ENCODE results near the gene CHST13.
"Not testable (repeated sequence)": the region's sequence is repeated elsewhere in the genome, so short reads cannot be mapped to it uniquely, and the experiment has no call there.

The CHST13 gene

DNA sequence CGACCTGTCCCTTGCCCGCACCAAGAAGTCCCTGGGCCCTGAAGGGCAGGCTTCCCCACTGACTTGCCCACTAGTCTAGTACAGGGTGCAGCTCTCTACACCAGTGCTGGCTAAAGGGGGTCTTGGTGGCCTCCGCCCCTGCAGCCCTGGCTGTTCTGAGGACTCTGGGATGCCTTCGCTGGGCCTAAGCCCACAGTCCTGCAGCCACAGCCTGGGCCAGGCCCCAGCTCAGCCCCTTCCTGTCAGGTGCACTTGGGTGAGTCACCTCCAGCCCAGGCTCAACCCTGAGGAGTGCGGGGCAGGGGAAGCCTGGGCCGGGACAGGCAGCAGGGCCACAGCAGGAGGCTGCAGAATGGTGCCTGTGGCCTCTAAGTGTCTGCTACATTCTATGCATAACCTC lies 33.8 kb downstream of the CHST13 start:
- no peak for DNase-seq

GRCh38 chr3:126558336-126559071 lies 34.5 kb downstream of the CHST13 start, which contains the start of gene C3orf22:
C3orf22 (minus strand) TSS chr3:126558932; CDS start chr3:126553390, 5,542 bp downstream.
- no peak for DNase-seq

GRCh38 chr3:126562737-126563276 lies 38.9 kb downstream of the CHST13 start:
- DNase-seq, result no peak

DNA sequence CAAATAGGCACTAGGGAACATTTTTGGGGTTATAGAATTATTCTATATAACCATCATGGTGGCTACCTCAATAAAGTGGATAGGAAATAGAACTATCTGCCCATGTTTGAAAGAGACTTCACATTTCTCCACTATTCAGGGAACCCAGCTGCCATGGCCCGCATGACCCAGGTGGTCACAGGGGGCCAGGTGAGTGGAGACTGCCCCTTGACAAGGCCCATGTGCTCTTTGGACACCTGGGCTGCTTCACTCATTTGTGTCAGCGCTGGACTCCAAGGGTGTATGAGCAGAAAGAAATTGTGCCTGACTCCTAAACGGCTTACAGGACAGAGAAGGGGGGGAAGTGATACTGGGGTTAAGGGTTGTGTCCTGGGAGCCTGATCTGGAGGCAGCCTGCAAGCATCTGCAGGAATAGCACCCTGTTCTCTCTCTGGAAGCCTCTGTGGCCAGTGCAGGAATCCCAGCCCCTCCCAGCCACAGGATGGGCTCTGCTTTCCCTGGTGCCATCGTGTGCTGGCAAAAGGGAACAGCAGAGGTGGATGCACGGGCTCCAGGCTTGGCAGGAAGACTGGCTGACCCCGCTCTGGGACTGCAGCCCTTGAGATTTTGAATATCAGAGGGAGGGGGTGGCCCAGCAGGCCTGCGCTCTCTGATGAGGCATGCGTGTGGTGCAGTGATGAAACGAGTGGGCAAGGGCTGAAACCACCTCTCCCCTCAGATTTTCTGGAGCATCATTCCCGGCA lies 43.9 kb downstream of the CHST13 start:
- no peak for DNase-seq

DNA sequence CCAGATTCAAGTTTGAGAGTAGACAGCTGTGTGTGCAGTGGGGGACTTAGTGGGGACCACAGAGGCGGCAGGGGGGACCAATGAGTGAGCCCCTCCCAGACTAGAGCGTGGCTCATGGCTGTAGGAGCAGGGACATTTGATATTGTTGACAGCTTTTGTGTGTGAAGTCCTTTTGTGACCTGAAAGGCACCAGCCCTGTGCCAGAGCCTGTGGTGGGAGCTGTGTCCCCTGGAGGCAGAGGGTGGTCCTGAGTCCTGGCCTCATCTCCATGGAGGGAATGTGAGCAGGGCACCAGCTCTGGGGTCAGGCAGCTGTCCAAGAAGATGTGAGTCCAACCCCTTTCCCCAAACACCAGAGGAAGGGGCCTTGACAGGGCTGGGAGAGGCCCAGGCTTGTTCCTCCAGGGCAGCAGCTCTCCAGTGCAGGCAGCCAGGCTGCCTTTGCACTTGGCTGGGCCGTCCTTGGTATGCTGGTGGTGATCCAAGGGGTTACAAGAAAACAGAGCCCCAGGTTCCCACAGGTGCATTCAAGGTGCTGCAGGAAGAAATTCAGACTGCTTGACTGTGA lies 44.9 kb downstream of the CHST13 start:
- no peak for DNase-seq

DNA sequence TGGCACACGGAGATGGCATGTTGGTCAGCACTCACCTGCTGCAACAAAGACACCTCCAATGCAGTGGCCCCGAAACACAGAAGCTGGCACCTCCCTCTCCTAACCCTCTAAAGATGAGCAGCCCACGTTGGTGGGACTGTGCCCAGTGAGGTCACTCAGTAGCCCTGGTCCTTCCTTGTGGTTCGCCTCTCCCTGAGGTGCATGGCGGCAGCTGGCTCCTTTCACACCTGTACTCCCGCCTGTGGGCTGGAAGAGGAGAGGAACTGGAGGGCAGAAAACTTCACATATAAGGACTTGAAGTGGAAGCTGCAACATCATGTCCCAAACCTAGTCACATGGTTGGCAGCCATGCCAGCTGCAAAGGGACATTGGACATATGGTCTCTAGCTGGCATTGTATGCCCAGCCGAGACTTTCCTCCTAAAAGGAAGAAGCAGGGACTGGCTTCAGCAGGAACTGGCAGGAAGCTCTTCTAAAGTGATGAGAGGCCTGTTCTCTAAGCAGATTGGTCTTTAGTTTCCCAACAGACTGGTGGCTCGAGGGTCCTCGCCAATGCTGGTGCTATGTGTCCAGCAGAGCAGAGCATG lies 45.5 kb downstream of the CHST13 start:
- DNase-seq, result no peak

DNA sequence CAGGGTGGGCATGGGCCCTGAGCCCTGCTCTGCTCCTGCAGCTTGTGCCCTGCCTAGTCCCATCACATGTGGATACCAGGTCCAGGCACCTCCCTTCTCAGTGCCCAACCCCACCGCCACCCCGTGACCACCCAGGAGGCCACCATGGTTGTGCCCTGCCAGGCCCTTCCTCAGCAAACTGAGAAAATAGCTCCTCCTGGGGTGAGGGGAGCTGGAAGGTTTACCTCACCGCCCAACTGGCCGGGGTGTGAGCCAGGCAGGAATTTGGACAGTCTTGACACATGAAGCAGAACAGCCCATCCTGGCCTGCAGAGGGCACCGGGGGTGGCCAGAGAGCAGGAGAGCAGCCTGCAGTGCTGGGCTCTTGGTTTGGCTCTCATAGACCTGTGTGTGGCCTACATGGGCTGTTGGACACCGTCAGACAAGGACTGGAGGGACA lies 46.2 kb downstream of the CHST13 start:
- no peak for DNase-seq

DNA sequence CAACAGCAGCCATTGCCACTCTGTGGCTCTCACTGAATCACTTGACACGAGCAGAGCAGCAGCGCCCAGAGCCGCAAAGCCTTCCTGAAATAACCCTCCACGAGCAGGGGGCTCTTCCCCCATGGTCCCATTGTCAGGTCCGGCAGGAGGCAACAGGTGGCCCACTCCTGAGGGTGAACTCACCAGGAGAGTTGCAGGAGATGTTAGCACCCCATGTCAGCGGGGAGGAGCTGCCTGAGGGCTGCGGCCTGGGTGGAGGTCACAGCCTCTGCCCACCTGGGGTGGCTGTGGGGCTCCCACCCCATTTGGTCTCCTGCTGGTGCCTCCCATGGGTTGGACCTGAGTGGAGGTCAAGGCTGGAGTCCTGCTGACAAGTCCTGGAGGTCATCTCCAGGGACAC lies 47.1 kb downstream of the CHST13 start:
- DNase-seq, result no peak

DNA sequence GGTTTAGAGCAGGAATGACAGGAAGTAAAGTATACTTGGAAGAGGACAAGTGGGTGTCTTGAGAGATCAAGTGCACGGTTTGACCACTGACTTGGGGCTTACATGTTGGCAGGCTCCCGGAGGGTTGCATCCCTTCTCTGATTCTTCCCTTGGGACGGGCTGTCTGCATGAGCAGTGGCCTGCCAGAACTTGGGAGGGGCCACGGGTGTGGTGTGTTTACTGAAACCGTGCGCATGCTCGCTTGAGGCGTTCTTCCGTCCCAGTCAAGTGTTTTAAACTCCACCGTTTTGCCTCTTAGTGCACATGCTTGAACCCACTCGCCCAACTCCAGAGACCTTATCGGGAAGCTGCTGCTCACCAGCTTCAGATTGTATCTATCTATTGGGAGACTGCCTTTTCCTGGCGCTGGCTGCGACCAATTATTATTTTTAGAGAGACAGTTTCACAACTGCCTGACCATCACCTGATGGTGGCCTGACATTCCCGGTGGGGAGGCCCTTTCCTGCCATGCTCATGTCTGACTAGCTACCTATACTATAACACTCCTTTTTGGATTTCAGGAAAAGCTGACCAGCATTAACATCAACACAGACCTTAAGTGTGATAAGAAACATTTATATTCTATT lies 49.6 kb downstream of the CHST13 start:
- no peak for DNase-seq

GRCh38 chr3:126577261-126577660 lies 53.3 kb downstream of the CHST13 start:
- no peak for DNase-seq

- DNase-seq, result no peak
Observed at GRCh38 chr3:126578702-126579101, 54.7 kb downstream of the CHST13 start.

GRCh38 chr3:126580746-126581145 lies 56.8 kb downstream of the CHST13 start:
- DNase-seq, result no peak

GRCh38 chr3:126581569-126581968 lies 57.6 kb downstream of the CHST13 start:
- DNase-seq, result no peak

DNA sequence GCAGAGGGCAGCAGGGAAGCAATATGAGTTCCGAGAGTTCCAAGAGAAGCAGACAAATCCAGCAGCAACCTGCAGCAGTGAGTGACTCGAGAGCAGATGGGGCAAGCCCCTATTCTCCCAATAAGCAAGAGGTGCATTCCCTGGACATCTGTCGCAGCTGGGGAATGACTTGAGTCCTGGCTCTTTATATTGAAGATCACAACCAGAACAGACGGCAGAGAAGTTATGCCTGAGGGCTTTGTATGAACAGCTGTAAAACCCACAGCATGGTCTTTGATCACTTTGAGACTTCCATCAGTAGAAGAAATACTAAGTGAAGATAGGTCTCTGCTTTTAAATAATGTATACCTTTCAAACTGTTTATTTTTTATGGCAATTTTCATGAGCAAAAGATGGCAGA lies 58.4 kb downstream of the CHST13 start:
- peak; percentile 6 for DNase-seq

DNA sequence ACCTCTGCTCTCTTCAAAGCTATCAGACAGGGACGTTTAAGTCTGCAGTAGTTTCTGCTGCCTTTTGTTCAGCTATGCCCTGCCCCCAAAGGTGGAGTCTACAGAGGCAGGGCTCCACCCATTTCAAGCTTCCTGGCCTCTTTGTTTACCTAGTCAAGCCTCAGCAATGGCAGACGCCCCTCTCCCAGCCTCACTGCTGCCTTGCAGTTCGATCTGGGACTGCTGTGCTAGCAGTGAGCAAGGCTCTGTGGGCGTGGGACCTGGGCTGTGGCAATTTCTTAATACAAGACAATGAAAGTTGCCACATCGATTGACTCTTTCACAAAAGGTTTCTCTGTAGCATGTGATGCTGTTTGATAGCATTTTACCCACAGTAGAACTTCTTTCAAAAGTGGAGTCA lies 67.6 kb downstream of the CHST13 start:
- DNase-seq, result not testable (repeated sequence)

All from eye (tissue), 1 donor.